Liver (tissue), 3 donors: Measurements from ENCODE around the gene ATP6V1E1.

Source experiments
- MAX ChIP-seq: IDR thresholded peaks from 2 replicates; pipeline ENCODE4 v1.6.1; 2016; ENCODE audit warnings: antibody characterized with exemption
- RAD21 ChIP-seq, 2 donors: IDR thresholded peaks; 2 replicates each; pipeline ENCODE4 v1.6.1; 2016; ENCODE audit warnings: antibody characterized with exemption in 2 of 2, mild to moderate bottlenecking in 2 of 2
- RXRA ChIP-seq, 2 donors: IDR thresholded peaks; 2 replicates each; pipeline ENCODE4 v1.6.1; 2017 to 2018; ENCODE audit warnings: antibody characterized with exemption in 2 of 2, mild to moderate bottlenecking in 1 of 2
- SP1 ChIP-seq: IDR thresholded peaks from 2 replicates; pipeline ENCODE4 v1.6.1; 2018; ENCODE audit warnings: antibody characterized with exemption, mild to moderate bottlenecking
- ZBTB33 ChIP-seq: IDR thresholded peaks from 2 replicates; pipeline ENCODE4 v1.6.1; 2016; ENCODE audit warnings: antibody characterized with exemption
- TF ChIP-seq, protein P1 (sequence below): fragments of 150-350 bp; IDR thresholded peaks from 2 replicates; pipeline ENCODE4 v1.5.1; 2017; ENCODE audit warnings: improper control_type of control experiment, low read depth, low read length; ENCODE audit not compliant: missing input control
- donor health status: healthy.
- donor health status: healthy.

- TF ChIP-seq MAX: no peak
- TF ChIP-seq, protein P1, sequence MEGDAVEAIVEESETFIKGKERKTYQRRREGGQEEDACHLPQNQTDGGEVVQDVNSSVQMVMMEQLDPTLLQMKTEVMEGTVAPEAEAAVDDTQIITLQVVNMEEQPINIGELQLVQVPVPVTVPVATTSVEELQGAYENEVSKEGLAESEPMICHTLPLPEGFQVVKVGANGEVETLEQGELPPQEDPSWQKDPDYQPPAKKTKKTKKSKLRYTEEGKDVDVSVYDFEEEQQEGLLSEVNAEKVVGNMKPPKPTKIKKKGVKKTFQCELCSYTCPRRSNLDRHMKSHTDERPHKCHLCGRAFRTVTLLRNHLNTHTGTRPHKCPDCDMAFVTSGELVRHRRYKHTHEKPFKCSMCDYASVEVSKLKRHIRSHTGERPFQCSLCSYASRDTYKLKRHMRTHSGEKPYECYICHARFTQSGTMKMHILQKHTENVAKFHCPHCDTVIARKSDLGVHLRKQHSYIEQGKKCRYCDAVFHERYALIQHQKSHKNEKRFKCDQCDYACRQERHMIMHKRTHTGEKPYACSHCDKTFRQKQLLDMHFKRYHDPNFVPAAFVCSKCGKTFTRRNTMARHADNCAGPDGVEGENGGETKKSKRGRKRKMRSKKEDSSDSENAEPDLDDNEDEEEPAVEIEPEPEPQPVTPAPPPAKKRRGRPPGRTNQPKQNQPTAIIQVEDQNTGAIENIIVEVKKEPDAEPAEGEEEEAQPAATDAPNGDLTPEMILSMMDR: no peak
- TF ChIP-seq ZBTB33: no peak
- TF ChIP-seq RXRA (IDR thresholded peaks at IDR 0.05): peak in 1 of 2 donors; percentile 19
- TF ChIP-seq RAD21 (IDR thresholded peaks at IDR 0.05): no peak
- no peak for TF ChIP-seq SP1
These were observed 566 bp downstream of the ATP6V1E1 start for GRCh38 chr22:17627961-17628405.
